Gastroesophageal sphincter (tissue), 4 donors: ENCODE measurements around the gene GAREM1. TPM values are rescaled to one million over a fixed set of nuclear protein-coding genes. Genes with fewer than 3 reads are reported as not detected.

Source experiments
- ATAC-seq: fragments of 150-250 bp; one replicate; pipeline ENCODE4 v1.9.1; 2016; ENCODE audit warnings: mild to moderate bottlenecking, moderate library complexity
- H3K27ac ChIP-seq, 4 donors: fragments of 200-600 bp; sonication (generic) in 3 of 4; 1 replicate in 3 of 4; 2 replicates in 1 of 4; pipeline ENCODE4 v1.5.1; 2016 to 2019
- H3K27me3 ChIP-seq: fragments of 200-600 bp; sonication (generic); one replicate; pipeline ENCODE4 v1.5.1; 2019
- H3K36me3 ChIP-seq, 2 donors: fragments of 200-600 bp; sonication (generic); one replicate each; pipeline ENCODE4 v1.5.1; 2019; ENCODE audit warnings: control low read depth in 1 of 2
- H3K4me1 ChIP-seq, 3 donors: fragments of 200-600 bp; sonication (generic); 1 replicate in 2 of 3; 2 replicates in 1 of 3; pipeline ENCODE4 v1.5.1; 2016 to 2019; ENCODE audit warnings: control low read depth in 2 of 3
- H3K4me3 ChIP-seq, 2 donors: fragments of 200-600 bp; sonication (generic); one replicate each; pipeline ENCODE4 v1.5.1; 2019; ENCODE audit warnings: mild to moderate bottlenecking in 1 of 2, moderate library complexity in 1 of 2
- H3K9me3 ChIP-seq, 3 donors: fragments of 200-600 bp; sonication (generic); one replicate each; pipeline ENCODE4 v1.5.1; 2017 to 2019; ENCODE audit warnings: control low read depth in 2 of 3
- CTCF ChIP-seq, 4 experiments: fragments of 200-600 bp in 2 of 4; fragments of 450-650 bp in 2 of 4; sonication (generic) in 1 of 4; IDR thresholded peaks; one replicate each; pipeline ENCODE4 v1.5.1; 2017 to 2019; ENCODE audit warnings: antibody characterized with exemption in 4 of 4, mild to moderate bottlenecking in 2 of 4, moderate library complexity in 2 of 4
- EP300 ChIP-seq: sonication (generic); formaldehyde crosslinking; IDR thresholded peaks from one replicate; pipeline ENCODE4 v1.6.1; 2017; ENCODE audit warnings: antibody characterized with exemption, mild to moderate bottlenecking
- POLR2A ChIP-seq, 2 donors: fragments of 450-650 bp; IDR thresholded peaks; one replicate each; pipeline ENCODE4 v1.6.1; 2017; ENCODE audit warnings: antibody characterized with exemption in 2 of 2, mild to moderate bottlenecking in 2 of 2, moderate library complexity in 1 of 2
- POLR2AphosphoS5 ChIP-seq: sonication (generic); formaldehyde crosslinking; IDR thresholded peaks from one replicate; pipeline ENCODE4 v1.6.1; 2017; ENCODE audit warnings: antibody characterized with exemption
- WGBS, 2 donors: methylation state at CpG; one replicate each; pipeline ENCODE4 v1.1.5; 2018; ENCODE audit warnings: low coverage in 1 of 2; 5-methylcytosine and 5-hydroxymethylcytosine counted together
- small RNA-seq, 4 donors: library from RNA; depleted of rRNA; stranded (forward); fragments of <200 nt; gene quantifications; one replicate each; pipeline ENCODE3, GENCODE V24; 2016
- total RNA-seq, 4 donors: library from RNA; depleted of rRNA; stranded (reverse); fragments of >200 nt; gene quantifications; one replicate each; pipeline ENCODE4 v1.1.0, GENCODE V29; 2016

GAREM1 gene
- total RNA-seq, 4 donors from 2014 or later: 8.2 to 16.6 (median 12.3) TPM

- no peak for ATAC-seq
- Histone ChIP-seq H3K27me3 (no peaks in the 10 kb centered on the region), H3K36me3 (no peaks in the 10 kb centered on the region), H3K4me3 (no peak overlapping the region), H3K9me3 (no peaks in the 10 kb centered on the region), H3K27ac (no peak overlapping the region), H3K4me1 (no peaks in the 10 kb centered on the region)
- no peak for TF ChIP-seq CTCF (IDR thresholded peaks at IDR 0.05)
- no peak for TF ChIP-seq POLR2A (IDR thresholded peaks at IDR 0.05)
- TF ChIP-seq EP300: no peak
- no peak for TF ChIP-seq POLR2AphosphoS5
- 56 to 80% methylated on average over 1 of the region's 2 CpGs for whole genome bisulfite sequencing, 2 donors
Measured at GRCh38 chr18:32216390-32216789, 254.3 kb downstream of the GAREM1 start.

GRCh38 chr18:32213693-32214092, 257.0 kb downstream of the GAREM1 start:
- Histone ChIP-seq H3K27ac (no peak overlapping the region), H3K4me3 (no peak overlapping the region), H3K36me3 (no peaks in the 10 kb centered on the region), H3K4me1 (no peaks in the 10 kb centered on the region), H3K27me3 (no peaks in the 10 kb centered on the region), H3K9me3 (no peaks in the 10 kb centered on the region)
- 84 to 100% methylated on average over 2 of the region's 2 CpGs for WGBS, 2 donors
- TF ChIP-seq POLR2A (IDR thresholded peaks at IDR 0.05) (no peak), POLR2AphosphoS5 (no peak), EP300 (no peak), CTCF (IDR thresholded peaks at IDR 0.05) (no peak)
- no peak for ATAC-seq

Small RNA genes within 50 kb of the gene (small RNA-seq; reads per million reads assigned to genes)
- gene RF00019: 0 reads per million in 4 donors
